HG03558 (cell line): ENCODE measurements around the gene METTL6.
"Not testable (repeated sequence)": the region's sequence is repeated elsewhere in the genome, so short reads cannot be mapped to it uniquely, and the experiment has no call there.

Experiments used
- ATAC-seq: cut with Tn5 transposase; IDR thresholded peaks from one replicate; pipeline ENCODE4 v1.9.1; 2021; ENCODE audit warnings: moderate number of reproducible peaks; ENCODE audit not compliant: unreplicated experiment; ENCODE audit errors: extremely low read depth

METTL6 gene

GRCh38 chr3:15377961-15378791 is 49.2 kb downstream of the METTL6 start:
- peak; percentile 55 for ATAC-seq

- no peak for ATAC-seq
Observed at GRCh38 chr3:15375461-15376000, 51.8 kb downstream of the METTL6 start.

GRCh38 chr3:15372918-15373317 is 54.4 kb downstream of the METTL6 start:
- ATAC-seq: no peak

GRCh38 chr3:15368561-15369135 is 58.7 kb downstream of the METTL6 start:
- ATAC-seq: no peak

GRCh38 chr3:15367059-15367458 is 60.3 kb downstream of the METTL6 start:
- no peak for ATAC-seq

- ATAC-seq: not testable (repeated sequence)
Observed at GRCh38 chr3:15364078-15364477, 63.3 kb downstream of the METTL6 start.

GRCh38 chr3:15361494-15362214 is 65.7 kb downstream of the METTL6 start:
- ATAC-seq: peak; percentile 69

GRCh38 chr3:15360788-15361493 is 66.4 kb downstream of the METTL6 start:
- no peak for ATAC-seq
